ENCODE data around the gene CLDN15. TPM values are rescaled to one million over a fixed set of nuclear protein-coding genes. Genes with fewer than 3 reads are reported as not detected.
"Not testable (repeated sequence)": the region's sequence is repeated elsewhere in the genome, so short reads cannot be mapped to it uniquely, and the experiment has no call there.

CLDN15 gene, protein sequence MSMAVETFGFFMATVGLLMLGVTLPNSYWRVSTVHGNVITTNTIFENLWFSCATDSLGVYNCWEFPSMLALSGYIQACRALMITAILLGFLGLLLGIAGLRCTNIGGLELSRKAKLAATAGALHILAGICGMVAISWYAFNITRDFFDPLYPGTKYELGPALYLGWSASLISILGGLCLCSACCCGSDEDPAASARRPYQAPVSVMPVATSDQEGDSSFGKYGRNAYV
- total RNA-seq = 46.4 TPM

DNA sequence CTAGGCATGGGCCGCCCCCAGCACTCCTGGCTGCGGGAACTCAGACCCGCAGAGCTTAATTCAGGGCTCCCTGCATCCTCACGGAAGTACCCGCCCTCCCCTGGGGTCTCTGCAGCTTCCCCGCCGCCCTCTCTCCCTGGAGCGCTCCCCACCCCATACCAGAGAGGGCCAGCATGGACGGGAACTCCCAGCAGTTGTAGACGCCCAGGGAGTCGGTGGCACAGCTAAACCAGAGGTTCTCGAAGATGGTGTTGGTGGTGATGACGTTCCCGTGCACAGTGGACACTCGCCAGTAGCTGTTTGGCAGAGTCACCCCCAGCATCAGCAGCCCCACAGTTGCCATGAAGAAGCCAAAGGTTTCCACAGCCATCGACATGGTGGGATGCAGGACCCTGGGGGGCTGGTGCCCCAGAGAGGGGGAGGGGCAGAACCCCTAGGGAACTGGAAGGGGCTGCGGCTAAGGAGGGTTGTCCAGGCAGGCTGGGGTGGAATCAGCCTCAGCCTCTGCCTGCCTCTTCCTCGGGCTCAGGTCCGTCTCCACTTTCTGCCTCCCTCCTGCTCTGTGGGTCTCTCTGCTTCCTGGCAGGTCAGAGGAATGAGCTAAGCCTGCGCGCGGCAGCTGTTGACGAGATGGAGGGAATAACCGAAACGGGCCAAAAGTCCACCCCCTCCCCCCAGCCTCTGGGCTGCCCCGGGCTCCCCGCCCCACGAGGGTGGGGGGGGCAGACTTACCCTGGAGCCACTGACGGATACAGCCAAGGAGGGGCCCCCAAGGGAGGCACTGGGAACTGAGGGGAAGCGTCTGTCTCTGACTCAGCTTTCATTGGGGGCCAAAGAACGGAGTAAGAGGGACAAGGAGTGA lies at the start of gene CLDN15:
Gene CLDN15, minus strand, starts transcription at position 597 of the 862 bp plus-strand sequence. Its CDS starts 221 bp downstream, at position 376.
- DNase-seq (ENCODE audit: low spot score) = peak; percentile 52

DNA sequence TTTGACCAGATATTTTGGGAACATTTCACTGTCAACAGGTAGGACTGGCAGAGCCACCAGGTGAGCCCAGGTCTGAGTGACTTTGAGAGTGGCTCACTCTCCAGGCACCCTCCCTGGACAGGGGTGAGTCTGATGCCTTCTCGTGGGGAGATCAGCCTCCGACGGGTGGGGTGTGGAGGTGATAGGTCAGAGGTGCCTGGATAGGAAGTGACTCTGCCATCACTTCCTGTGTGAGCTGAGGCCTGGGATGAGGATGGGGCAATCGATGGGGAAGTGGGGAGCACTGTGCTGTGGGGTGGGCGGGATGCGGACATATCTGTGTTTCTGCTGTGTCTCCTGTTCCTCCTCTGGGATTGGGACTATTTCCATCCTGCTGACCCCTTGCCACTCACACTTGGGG lies 49.4 kb upstream of the CLDN15 start:
- no peak for DNase-seq (ENCODE audit: low spot score)

GRCh38 chr7:101285880-101286279 lies 48.3 kb upstream of the CLDN15 start:
- not testable (repeated sequence) for DNase-seq (ENCODE audit: low spot score)

DNA sequence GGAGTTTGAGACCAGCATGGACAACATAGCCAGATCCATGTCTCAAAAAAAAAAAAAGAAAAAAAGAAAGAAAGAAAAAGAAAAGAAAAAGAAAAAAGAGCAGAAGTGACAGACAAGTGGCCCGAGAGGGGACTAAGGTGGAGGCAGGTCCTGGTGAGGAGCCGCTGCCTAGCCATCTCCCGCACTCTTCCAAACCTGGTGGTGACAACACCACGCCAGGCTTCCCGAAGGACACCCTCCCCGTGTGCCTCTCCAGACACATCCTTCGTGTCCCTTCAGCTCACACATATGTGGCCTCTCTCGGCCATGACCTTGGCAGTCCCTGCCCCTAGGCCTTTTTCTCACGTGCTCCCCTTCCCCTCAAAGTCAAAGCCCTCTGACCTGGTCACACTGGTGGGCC lies 47.6 kb upstream of the CLDN15 start:
- DNase-seq (ENCODE audit: low spot score) = no peak

DNA sequence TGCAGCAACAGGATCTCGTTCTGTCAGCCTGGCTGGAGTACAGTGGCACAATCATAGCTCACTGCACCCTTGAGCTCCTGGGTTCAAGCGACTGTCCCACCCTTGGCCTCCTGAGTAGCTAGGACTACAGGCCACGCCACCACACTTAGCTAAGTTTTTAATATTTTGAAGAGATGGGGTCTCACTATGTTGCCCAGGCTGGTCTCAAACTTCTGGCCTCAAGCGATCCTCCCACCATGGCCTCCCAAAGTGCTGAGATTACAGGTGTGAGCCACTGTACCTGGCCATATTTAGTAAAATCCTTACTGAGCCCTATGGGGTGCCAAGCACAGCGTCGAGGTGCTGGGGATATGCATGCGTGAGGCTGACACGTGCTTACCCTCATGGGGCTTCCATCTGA lies 43.3 kb upstream of the CLDN15 start:
- not testable (repeated sequence) for DNase-seq (ENCODE audit: low spot score)

GRCh38 chr7:101278461-101279292 lies 41.1 kb upstream of the CLDN15 start:
- no peak for DNase-seq (ENCODE audit: low spot score)

DNA sequence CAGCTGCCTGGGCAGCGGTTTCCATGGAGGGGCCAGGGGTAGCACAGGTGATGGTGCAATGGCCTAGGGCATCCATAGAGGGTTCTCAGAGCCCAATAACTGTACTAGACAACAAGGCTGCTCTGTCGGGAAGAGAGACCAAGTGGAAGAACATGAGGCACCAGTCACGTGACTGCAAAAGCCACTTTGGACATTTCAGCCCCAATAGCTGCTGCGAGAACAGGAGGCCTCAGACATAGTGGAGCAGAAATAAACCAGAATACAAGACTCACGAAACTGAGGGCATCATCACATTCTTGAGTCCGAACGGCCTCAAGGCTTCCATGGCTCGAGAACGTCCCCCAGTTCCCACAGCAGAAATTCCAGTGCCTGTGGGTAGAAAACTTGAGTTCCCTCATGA lies 39.6 kb upstream of the CLDN15 start:
- no peak for DNase-seq (ENCODE audit: low spot score)

- DNase-seq (ENCODE audit: low spot score) = no peak
Observed at GRCh38 chr7:101273206-101273605, 35.6 kb upstream of the CLDN15 start.

GRCh38 chr7:101271021-101271420 lies 33.4 kb upstream of the CLDN15 start:
- no peak for DNase-seq (ENCODE audit: low spot score)

- DNase-seq (ENCODE audit: low spot score) = no peak
Observed at GRCh38 chr7:101269664-101270063, 32.1 kb upstream of the CLDN15 start.

- DNase-seq (ENCODE audit: low spot score) = no peak
Observed at GRCh38 chr7:101265622-101266516, 28.3 kb upstream of the CLDN15 start.

GRCh38 chr7:101264102-101264706 lies 26.6 kb upstream of the CLDN15 start:
- not testable (repeated sequence) for DNase-seq (ENCODE audit: low spot score)

- DNase-seq (ENCODE audit: low spot score) = no peak
Observed at GRCh38 chr7:101258243-101258731, 20.7 kb upstream of the CLDN15 start.

GRCh38 chr7:101255796-101256195 lies 18.2 kb upstream of the CLDN15 start:
- no peak for DNase-seq (ENCODE audit: low spot score)

DNA sequence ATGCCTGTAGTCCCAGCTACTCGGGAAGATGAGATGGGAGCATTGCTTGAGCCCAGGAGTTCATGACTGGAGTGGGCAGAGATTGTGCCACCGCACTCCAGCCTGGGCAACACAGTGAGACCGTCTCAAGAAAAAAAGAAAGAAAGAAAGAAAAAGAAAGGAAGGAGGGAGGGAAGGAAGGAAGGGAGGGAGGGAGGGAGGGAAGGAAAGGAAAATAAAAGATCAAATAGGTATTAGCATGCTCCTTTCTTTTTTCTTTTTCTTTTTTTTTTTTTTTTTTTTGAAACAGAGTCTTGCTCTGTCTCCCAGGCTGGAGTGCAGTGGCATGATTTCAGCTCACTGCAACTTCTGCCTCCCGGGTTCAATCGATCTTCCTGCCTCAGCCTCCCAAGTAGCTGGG lies 15.6 kb upstream of the CLDN15 start:
- not testable (repeated sequence) for DNase-seq (ENCODE audit: low spot score)

- DNase-seq (ENCODE audit: low spot score) = peak; percentile 99
Observed at GRCh38 chr7:101251871-101252659, 14.5 kb upstream of the CLDN15 start.

DNA sequence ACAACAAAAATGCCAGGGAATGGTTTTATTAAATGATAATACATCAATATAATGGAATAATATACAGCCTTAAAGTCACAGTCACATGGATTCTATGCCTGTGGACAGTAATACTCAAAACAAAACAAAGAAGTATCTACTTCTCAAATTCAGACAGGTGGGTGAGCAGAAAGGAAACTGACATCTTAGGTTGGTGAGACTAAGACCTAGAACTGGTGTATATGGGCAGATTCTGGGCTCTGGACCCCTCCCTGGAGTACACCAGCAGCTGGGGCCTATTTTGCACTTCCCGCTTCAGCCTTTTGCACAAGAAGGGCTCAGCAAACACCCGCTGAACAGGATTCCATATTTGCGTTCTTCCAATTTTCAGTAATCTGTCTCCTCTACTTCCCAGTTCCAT lies 12.7 kb upstream of the CLDN15 start:
- no peak for DNase-seq (ENCODE audit: low spot score)

DNA sequence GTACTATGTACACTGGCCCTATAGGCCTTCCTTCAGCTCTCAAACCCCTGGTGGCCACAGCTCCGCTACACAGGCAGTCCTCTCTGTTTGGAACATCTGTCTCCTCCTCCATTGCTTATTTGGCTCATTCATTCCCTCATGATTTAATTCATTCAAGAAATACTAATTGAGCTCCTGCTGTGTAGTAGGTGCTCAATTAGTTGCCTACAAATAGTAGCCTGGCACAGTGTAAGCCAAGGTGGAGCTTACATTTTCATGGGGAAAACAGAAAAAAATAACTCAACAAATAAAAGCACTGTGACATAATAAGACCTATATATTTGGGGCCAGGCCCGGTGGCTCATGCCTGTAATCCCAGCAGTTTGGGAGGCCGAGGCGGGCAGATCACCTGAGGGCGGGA lies 10.7 kb upstream of the CLDN15 start:
- no peak for DNase-seq (ENCODE audit: low spot score)

GRCh38 chr7:101245147-101245668 lies 7.6 kb upstream of the CLDN15 start:
- no peak for DNase-seq (ENCODE audit: low spot score)
